ENCODE measurements around the gene GMEB2.
A peak's percentile ranks its signal among the peaks of the same experiment; 100 is the strongest.
"Not testable (repeated sequence)": the region's sequence is repeated elsewhere in the genome, so short reads cannot be mapped to it uniquely, and the experiment has no call there.

Gene GMEB2

GRCh38 chr20:63656451-63656850 is 29.6 kb upstream of the GMEB2 start:
- no peak for DNase-seq

GRCh38 chr20:63655249-63655648 is 28.3 kb upstream of the GMEB2 start:
- DNase-seq: no peak

DNA sequence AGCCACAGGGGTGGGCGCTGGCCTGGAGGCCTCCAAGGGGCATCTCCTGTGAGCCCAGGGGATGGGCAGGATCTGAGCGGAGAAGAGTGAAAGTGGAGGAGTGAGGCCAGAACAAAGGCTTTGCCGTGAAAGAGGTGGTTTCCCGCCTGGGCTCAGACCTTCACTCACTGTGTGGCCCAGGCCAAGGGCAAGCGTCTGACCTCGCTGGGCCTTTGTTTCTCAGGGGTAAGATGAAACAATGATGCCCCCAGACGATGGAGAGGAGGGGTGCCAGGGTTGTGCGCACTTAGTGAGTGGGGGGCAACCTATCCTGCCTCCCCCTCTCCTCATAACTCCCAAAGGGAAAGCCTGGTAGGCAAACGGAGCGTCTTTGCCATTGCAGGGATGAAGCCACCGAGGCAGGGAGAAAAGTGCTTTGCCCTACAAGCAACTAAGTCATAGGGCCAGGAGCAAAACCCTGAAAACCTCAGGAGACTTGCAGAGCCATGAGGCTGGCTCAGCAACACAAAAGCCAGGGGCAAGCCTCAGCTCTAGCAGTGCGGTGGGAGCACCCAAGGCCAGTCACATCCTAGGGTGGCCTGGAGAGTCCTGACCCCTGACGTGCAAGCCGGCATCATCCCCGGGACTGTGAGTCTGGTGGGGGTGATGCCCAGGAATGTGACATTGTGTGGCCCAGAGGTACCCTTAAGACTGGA is 27.2 kb upstream of the GMEB2 start:
- DNase-seq: no peak

- DNase-seq: peak; percentile 95
Observed at GRCh38 chr20:63653041-63653973, 26.4 kb upstream of the GMEB2 start, which contains the start of gene STMN3. Gene STMN3 (minus strand): TSS chr20:63653424. CDS start chr20:63653345, 79 bp downstream.

DNA sequence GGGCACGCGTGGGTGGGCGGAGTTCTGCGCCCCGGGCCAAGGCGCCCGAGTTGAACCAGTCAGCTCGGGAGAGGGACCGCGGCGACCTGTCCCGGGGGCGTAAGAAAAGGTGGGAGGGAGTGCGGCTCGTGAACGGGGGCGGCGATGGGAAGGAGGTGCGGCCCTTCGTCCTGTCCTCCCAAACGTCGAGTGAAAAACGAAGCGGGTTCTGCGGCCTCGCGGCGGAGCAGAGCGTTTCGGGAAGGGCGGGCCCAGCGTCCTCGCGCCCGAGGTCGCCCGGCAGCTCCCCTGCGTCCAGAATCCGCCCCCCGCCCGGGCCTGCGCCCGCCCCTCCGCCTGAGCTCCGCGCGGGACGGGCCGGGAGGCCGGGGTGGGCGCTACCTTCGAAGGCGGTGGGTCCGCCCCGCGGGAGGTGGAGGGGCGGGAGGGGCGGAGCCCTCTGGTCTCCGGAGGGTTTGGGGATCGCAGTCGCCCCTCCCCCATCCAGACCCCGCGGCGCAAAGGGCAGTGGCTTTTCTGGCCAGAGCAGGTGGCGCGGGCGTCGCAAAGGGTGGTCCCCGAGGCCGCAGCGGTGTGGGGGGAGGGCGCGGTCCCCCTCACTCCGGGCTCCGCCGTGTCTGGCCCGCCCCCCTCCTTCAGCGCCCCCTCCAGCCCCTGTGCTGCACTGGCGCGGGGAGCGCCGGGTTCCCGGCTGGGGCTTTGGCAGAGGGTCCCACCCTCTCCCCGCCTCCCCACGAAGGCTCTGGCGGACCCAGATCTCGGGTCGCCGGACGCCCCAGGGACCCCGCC is 25.5 kb upstream of the GMEB2 start:
- peak; percentile 45 for DNase-seq

- no peak for DNase-seq
Observed at GRCh38 chr20:63651942-63652191, 25.0 kb upstream of the GMEB2 start.

DNA sequence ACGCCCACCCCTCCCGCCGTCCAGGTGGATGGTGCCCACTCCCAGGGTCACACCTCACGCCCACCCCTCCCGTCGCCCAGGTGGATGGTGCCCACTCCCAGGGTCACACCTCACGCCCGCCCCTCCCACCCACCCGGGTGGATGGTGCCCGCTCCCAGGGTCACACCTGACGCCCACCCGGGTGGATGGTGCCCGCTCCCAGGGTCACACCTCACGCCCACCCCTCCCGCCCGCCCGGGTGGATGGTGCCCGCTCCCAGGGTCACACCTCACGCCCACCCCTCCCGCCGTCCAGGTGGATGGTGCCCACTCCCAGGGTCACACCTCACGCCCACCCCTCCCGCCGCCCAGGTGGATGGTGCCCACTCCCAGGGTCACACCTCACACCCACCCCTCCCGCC is 23.6 kb upstream of the GMEB2 start:
- DNase-seq: not testable (repeated sequence)

DNA sequence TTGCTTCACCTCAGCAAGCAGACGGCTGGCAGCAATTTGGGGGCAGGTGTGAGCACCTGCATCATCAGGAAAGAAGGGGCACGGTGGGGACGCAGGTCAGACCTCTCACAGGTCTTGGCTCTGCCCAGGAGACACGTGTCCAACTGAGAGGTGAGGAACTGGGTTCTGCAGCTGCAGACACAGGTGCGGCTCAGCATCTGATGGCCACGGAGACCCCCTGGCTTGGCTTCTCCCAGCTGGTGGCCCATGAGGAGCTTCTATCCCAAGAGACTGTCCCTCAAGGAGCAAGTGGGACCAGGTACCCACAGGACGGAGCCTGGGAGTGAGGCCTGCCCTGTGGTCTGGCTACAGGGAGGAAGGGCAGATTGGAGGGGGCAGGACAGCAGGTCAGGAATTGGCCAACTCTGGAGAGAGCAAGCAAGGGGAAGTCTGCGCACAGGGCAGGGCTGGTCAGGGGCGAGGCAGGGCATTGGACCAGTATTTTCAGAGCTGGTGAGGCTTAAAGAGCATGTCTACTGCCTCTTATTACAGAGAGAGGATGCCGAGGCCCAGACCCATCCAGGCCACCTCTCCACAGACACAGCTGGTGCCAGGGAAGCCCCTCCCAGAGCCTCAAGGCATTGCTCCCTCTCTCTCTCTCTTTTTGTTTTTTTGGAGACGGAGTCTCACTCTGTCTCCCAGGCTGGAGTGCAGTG is 22.1 kb upstream of the GMEB2 start:
- no peak for DNase-seq

- DNase-seq: no peak
Observed at GRCh38 chr20:63648190-63648589, 21.3 kb upstream of the GMEB2 start.

DNA sequence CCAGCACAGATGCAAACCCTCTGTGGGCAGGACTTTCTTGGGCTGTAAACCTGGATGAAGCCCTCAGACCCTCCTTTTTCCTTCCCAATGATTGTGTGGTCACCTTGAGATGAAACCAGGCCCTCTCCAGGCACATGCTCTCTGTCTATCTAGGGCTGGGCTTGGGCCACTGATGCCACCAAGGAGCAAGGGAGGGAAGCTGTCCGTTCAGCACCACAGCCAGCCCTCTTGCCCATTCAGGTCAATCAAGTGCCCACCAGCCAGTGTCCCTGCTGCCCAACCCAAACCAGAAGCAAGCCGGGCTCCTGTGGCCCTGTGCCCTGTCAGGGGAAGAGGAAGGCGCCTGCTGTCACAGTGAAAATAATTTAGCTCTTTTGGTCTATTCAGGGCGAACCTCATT is 18.3 kb upstream of the GMEB2 start:
- DNase-seq: no peak

DNA sequence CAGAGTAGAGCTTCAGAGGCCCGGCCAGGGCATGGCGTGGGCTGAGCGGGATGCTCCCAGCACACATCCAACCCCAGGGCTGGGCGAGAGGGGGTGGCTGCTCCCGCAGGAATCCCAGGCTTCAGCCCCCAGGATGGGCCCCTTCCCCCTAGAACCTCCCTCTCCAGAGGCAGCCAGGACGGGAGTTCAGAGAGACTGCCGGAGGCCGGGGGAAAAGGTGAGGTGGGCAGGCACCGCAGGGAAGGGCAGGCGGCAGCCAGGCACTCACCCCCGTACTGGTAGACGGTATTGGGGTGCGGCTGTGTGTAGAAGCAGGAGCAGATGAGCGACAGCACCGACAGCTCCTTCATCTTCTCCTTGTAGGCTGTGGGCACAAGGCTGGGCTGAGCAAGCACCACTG is 17.0 kb upstream of the GMEB2 start:
- no peak for DNase-seq

- DNase-seq: no peak
Observed at GRCh38 chr20:63643499-63643898, 16.6 kb upstream of the GMEB2 start.

GRCh38 chr20:63642527-63643247 is 15.8 kb upstream of the GMEB2 start:
- DNase-seq: no peak

- peak; percentile 95 for DNase-seq
Observed at GRCh38 chr20:63641792-63642523, 15.1 kb upstream of the GMEB2 start.

DNA sequence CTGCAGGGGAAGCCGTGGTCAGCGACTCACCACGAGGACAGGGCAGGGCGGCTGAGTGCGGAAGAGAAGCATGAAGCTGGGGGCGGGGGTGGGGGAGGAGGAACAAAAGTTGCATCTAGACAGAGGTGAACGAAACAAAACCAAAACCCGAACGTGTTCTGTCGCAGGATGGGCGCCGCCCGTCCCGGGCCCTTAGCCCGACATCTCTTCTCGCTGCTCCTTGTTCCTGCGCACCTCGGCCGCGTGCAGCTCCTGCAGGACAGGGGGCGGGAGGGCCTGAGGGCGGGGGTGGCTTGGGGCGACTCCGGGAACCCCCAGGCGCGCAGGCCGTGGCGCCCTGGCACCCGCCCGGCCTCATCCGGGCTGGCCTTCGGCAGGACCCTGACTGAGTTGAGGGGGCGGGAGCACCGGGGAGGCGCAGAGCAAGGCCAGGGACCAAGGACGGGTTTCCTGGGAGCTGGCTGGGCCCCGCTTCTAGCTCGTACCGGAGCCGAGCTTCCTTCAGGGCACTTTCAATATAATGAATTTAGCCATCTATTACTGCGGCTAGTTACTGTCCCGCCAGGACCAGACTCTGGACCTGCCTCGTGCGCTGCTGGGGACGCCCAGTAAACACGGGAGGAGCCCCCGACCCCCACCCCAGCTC is 14.4 kb upstream of the GMEB2 start:
- no peak for DNase-seq

DNA sequence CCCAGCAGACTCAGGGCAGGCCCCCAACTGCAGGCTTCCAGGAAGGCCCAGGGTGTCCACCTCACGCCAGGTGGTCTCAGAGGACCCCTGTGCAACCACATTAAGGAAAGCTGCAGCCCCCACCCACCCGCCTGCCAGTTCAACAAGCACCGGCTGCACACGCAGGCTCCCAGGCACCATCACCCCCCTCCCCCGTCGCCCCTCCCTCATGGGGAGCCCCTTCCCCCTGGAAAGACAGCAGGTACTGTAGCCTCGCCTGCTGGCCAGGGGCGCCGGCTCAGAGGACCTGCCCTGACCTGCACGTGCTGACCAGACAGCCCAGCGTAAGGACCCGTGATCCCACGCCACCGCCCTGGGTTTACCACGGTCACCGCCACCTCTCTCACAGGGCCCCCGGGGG is 13.8 kb upstream of the GMEB2 start:
- not testable (repeated sequence) for DNase-seq

GRCh38 chr20:63640086-63640485 is 13.2 kb upstream of the GMEB2 start:
- DNase-seq: no peak

DNA sequence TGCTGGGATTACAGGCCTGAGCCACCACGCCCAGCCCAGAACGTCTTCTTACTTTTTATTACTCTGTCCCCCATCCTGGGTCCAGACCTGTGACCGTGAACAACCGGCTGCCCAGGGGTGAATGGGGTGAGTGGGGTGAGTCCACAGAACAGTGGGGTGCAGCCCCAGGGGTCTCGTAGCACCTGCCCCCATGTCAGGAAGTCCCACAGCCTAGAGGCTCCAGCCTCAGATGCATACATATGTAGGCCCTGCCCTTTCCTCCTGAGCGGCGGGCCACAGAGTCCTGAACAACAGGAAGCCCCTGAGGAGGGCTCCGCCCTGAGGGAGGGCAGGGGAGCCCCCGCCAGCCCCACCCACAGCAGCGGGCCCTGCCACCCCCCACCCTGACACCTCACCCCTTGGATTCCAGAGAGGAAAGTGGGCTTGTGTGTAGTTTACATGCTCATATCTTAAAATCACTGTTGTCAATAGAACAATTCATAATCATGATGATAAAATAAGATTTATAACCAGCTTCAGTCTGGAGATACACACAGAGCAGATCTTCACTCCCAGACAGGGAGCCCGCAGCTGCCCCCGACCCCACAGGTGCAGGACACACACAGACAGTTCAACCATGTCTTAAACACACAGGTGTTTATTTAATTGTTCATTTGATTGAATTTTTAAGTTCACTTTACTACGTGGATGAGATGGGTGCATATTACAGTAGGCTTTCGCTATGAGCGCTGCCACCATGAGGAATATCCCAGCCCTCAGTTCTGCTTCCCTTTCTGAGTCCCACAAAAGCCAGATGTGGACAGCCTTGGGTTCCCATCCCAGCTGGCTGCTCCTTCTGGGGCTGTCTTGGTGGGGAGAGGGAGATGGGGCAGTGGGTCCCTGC is 12.4 kb upstream of the GMEB2 start:
- DNase-seq: no peak

DNA sequence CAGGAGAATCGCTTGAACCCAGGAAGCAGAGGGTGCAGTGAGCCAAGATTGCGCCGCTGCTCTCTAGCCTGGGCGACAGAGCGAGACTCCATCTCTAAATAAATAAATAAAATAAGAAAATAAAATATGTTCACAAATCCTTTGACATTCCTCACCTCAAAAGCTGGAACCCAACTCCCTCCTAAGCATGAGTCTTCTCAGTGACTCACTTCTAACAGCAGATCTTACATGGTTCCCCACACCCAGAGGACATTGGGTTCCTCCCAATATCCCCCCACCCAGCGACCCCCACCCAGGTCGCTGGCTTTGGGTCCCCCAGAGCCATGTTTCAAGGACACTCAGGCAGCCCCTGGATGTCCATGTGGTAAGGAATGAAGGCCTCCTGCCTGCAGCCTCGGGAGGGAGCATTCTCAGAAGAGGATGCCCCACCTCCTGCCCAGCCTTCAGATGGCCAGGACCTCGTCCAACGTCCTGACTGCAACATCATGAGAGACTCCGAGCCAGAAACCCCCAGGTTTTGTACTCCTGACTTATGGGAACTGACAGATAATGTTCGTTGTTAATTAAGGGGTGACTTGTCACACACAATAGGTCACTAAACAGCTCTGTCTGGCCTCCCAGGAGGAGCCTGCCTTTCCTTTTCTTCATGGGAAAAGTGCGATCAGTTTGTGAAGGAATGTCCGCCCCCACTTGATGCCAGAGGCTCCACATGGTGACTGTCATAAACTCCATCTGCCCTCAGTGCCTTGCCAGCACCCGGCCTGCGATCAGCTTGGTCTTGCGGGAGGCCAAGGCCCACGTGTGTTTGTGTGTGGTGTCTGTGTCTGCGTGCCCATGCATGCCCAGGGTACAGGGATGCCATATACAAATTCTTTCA is 10.1 kb upstream of the GMEB2 start:
- no peak for DNase-seq

All from NCI-H1105 (cell line).